ENCODE results near the gene TIMP2. TPM values are rescaled to one million over a fixed set of nuclear protein-coding genes. Genes with fewer than 3 reads are reported as not detected.
A peak's percentile ranks its signal among the peaks of the same experiment; 100 is the strongest.

The TIMP2 gene, protein sequence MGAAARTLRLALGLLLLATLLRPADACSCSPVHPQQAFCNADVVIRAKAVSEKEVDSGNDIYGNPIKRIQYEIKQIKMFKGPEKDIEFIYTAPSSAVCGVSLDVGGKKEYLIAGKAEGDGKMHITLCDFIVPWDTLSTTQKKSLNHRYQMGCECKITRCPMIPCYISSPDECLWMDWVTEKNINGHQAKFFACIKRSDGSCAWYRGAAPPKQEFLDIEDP
- total RNA-seq (10 to 100 TPM in 1 of 2 donors, 1 to 10 TPM in 1; 9.5 to 10.6 TPM), polyA plus RNA-seq (10 to 100 TPM in 1 of 2 donors, 1 to 10 TPM in 1; 8.9 to 37.6 TPM)

DNA sequence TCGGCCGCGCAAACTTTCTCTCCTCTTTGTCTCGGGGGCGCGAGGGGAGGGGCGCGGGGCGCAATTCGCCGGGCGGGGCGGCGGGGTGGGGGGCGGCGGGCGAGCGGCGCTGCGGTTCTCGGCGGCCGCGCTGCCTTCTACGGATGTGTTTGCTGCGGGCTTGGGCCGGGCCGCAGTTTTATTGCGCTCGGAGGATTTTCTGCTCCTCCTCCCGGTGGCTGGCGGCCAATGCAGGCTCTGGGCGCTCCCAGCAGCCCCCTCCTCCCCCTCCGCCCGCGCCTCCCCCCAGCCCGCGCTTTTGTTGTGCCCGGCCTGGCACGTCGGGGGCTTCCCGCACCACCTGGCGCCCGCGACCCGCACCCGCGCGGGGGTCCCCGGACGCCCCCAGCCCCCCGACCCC lies at the start of gene TIMP2:
Gene TIMP2, minus strand, starts transcription at position 154 of the 400 bp plus-strand sequence. CDS start 299 bp downstream, outside the sequence.
- 2% methylated on average over 52 of the region's 52 CpGs for WGBS
- Histone ChIP-seq H3K27me3 (ENCODE audit: control insufficient read depth in 4 of 4, insufficient read depth in 4 of 4, low read length in 3 of 4) (no peaks in the 10 kb centered on the region), H3K4me1 (ENCODE audit: control insufficient read depth in 4 of 4, insufficient read depth in 4 of 4, low read length in 3 of 4) (peaks cover 10 to 16% (median 13%) of the 10 kb centered on the region in 4 donors)

DNA sequence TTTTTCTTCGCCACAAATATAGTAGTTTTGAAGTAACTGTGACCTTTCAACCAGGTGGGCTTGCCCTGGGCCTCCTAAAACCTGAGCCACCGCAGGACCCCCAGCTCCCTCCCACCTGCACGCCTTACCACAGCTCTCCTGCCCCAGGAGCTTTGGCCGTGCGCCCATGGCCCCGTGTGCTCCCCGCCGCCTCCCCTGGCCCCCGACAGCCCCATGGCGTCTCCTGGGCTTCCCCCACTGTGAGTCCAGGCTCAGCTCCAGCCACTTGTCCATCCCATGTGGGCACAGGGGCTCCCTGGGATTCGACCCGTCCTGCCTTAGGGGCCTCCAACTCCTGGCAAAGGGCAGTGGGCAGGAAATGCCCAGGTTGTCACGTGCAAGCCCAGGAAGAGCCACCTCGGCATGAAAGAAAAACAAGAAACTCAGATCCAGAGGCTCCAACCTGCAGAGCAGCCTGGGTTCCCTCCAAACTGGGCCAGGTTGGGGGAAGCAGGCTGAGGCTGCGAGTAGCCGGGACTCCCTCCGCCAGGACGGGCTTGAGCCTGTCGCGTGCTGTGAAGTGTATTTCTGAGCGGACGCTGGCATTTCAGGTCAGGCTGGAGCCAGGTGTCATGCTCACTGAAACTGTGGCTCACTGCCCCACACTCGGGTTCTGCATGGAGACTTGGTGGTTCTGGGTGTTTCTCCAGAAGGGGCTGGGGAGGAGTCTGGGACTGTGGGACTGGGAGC lies 48.8 kb upstream of the TIMP2 start:
- no peaks in the 10 kb centered on the region for H3K9me3 ChIP-seq (ENCODE audit: control insufficient read depth in 4 of 4, low read length in 3 of 4)
- no peak for TF ChIP-seq EGR1 (IDR thresholded peaks at IDR 0.05; ENCODE audit: low read depth in 2 of 2)
- no peak for TF ChIP-seq NR2F2 (IDR thresholded peaks at IDR 0.05)
- no peak for TF ChIP-seq MAX (IDR thresholded peaks at IDR 0.05)
- peaks cover under 1 to 26% (median 6%) of the 10 kb centered on the region in 4 donors for H3K4me1 ChIP-seq (ENCODE audit: control insufficient read depth in 4 of 4, insufficient read depth in 4 of 4, low read length in 3 of 4)
- no peak for DNase-seq (ENCODE audit: low spot score)
- H3K9ac ChIP-seq (ENCODE audit: low read depth in 1 of 2, low read length in 2 of 2), result no peak overlapping the region
- H3K4me3 ChIP-seq (ENCODE audit: low read depth in 1 of 3, low read length in 3 of 3), result no peak overlapping the region
- no peaks in the 10 kb centered on the region for H3K27me3 ChIP-seq (ENCODE audit: control insufficient read depth in 4 of 4, insufficient read depth in 4 of 4, low read length in 3 of 4)
- no peaks in the 10 kb centered on the region for H3K36me3 ChIP-seq (ENCODE audit: control insufficient read depth in 4 of 4, insufficient read depth in 3 of 4, low read depth in 1 of 4, low read length in 3 of 4)
- WGBS, result 86% methylated on average over 23 of the region's 23 CpGs
- H3K27ac ChIP-seq (ENCODE audit: low read depth in 1 of 2, low read length in 2 of 2), result no peak overlapping the region

More for the DNA sequence above, at the start of gene TIMP2:
- H3K36me3 ChIP-seq (ENCODE audit: control insufficient read depth in 4 of 4, insufficient read depth in 3 of 4, low read depth in 1 of 4, low read length in 3 of 4), result no peaks in the 10 kb centered on the region
- peak within 1 kb of the TSS; percentile 37 to 67 (median 64) for H3K4me3 ChIP-seq (ENCODE audit: low read depth in 1 of 3, low read length in 3 of 3)
- H3K9ac ChIP-seq (ENCODE audit: low read depth in 1 of 2, low read length in 2 of 2), result no peak within 1 kb of the TSS
- peak within 1 kb of the TSS; percentile 81 to 88 for H3K27ac ChIP-seq (ENCODE audit: low read depth in 1 of 2, low read length in 2 of 2)
- TF ChIP-seq EGR1 (IDR thresholded peaks at IDR 0.05; ENCODE audit: low read depth in 2 of 2) (no peak), CTCF (IDR thresholded peaks at IDR 0.05; ENCODE audit: low read depth, low read length, missing input control) (peak; percentile 19), TAF1 (conservative IDR thresholded peaks at IDR 0.05) (no peak), NR2F2 (IDR thresholded peaks at IDR 0.05) (no peak)
- peak; percentile 75 for DNase-seq (ENCODE audit: low spot score)
- no peaks in the 10 kb centered on the region for H3K9me3 ChIP-seq (ENCODE audit: control insufficient read depth in 4 of 4, low read length in 3 of 4)

DNA sequence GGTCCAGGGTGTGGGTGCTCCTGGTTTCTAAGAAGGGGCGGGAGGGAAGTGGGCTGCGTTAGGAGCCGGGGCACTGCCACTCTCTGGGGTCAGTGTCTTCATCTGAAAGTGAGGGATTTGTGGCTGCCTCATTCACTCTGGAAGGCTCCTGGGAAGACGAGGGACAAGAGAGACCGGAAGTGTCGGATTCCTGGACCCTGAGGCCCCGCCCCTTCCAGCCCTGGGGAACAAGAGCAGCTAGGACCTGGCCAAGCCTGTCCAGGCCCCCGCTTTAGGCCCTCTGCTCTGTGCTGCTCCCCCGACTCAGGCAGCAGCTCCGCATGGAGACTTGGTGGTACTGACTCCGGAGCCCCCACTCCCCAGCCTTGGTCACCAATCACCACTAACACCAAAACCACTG lies 48.0 kb upstream of the TIMP2 start:
- Histone ChIP-seq H3K4me3 (ENCODE audit: low read depth in 1 of 3, low read length in 3 of 3) (no peak overlapping the region), H3K4me1 (ENCODE audit: control insufficient read depth in 4 of 4, insufficient read depth in 4 of 4, low read length in 3 of 4) (peaks cover 0 to 19% (median 6%) of the 10 kb centered on the region in 4 donors), H3K27me3 (ENCODE audit: control insufficient read depth in 4 of 4, insufficient read depth in 4 of 4, low read length in 3 of 4) (no peaks in the 10 kb centered on the region), H3K36me3 (ENCODE audit: control insufficient read depth in 4 of 4, insufficient read depth in 3 of 4, low read depth in 1 of 4, low read length in 3 of 4) (no peaks in the 10 kb centered on the region), H3K9ac (ENCODE audit: low read depth in 1 of 2, low read length in 2 of 2) (no peak overlapping the region), H3K27ac (ENCODE audit: low read depth in 1 of 2, low read length in 2 of 2) (no peak overlapping the region), H3K9me3 (ENCODE audit: control insufficient read depth in 4 of 4, low read length in 3 of 4) (no peaks in the 10 kb centered on the region)
- 82% methylated on average over 11 of the region's 11 CpGs for WGBS
- no peak for TF ChIP-seq EGR1 (IDR thresholded peaks at IDR 0.05; ENCODE audit: low read depth in 2 of 2)
- TF ChIP-seq SP1 (IDR thresholded peaks at IDR 0.05), result no peak
- TF ChIP-seq RXRA (IDR thresholded peaks at IDR 0.05), result no peak
- TF ChIP-seq RAD21 (IDR thresholded peaks at IDR 0.05), result no peak
- TF ChIP-seq HNF4A (conservative IDR thresholded peaks at IDR 0.05), result no peak
- TF ChIP-seq JUND (IDR thresholded peaks at IDR 0.05), result no peak
- no peak for TF ChIP-seq FOXA2 (IDR thresholded peaks at IDR 0.05)
- TF ChIP-seq ATF3 (IDR thresholded peaks at IDR 0.05), result no peak
- TF ChIP-seq ZBTB33 (IDR thresholded peaks at IDR 0.05), result no peak
- no peak for TF ChIP-seq REST (IDR thresholded peaks at IDR 0.05)
- TF ChIP-seq GABPA (IDR thresholded peaks at IDR 0.05 in 1 of 2, conservative IDR thresholded peaks at IDR 0.05 in 1 of 2), result no peak
- TF ChIP-seq MAX (IDR thresholded peaks at IDR 0.05), result no peak
- DNase-seq (ENCODE audit: low spot score), result no peak
